A549 treated with dexamethasone at 1 μM for 4 hours (cell line): ENCODE data around the gene SNAP29. TPM values are rescaled to one million over a fixed set of nuclear protein-coding genes. Genes with fewer than 3 reads are reported as not detected.

Source experiments
- total RNA-seq: library from RNA; stranded (reverse); fragments of 200-300 nt; extraction: Qiagen RNA extraction; gene quantifications from 5 replicates; pipeline ENCODE4 v1.2.3, GENCODE V29; 2022

SNAP29 gene
- 14.4 to 22.1 TPM (median 19.7 TPM) in 5 replicates for total RNA-seq

GRCh38 chr22:20858615-20859416 lies at the start of gene SNAP29, which contains the start of gene PI4KA:
Gene SNAP29, plus strand, starts transcription at chr22:20859007. Its CDS starts 104 bp downstream, at chr22:20859111.
Gene PI4KA, minus strand, starts transcription at chr22:20858811. Its CDS starts 86 bp downstream, at chr22:20858725.

GRCh38 chr22:20916916-20917810 lies 58.4 kb downstream of the SNAP29 start, which contains the start of gene CRKL:
Gene CRKL, plus strand, starts transcription at chr22:20917407. Its CDS starts 528 bp downstream, at chr22:20917935.

Other genes with a start within 250 kb of the SNAP29 start
- gene SERPIND1, start 84.9 kb upstream of the SNAP29 start, total RNA-seq: not detected in 5 replicates
- gene PI4KA, start 196 bp upstream of the SNAP29 start, total RNA-seq: 17.2 to 23.0 TPM (median 21.6 TPM) in 5 replicates
- 24.0 to 28.7 TPM (median 27.3 TPM) in 5 replicates for gene CRKL, start 58.4 kb downstream of the SNAP29 start, total RNA-seq
- gene AIFM3, start 108.2 kb downstream of the SNAP29 start, total RNA-seq: 1.9 to 3.5 TPM (median 3.0 TPM) in 5 replicates
- gene LZTR1, start 123.3 kb downstream of the SNAP29 start, total RNA-seq: 9.3 to 21.4 TPM (median 16.8 TPM) in 5 replicates
- 15.5 to 26.2 TPM (median 23.5 TPM) in 5 replicates for gene THAP7, start 143.1 kb downstream of the SNAP29 start, total RNA-seq
- 0.50 to 0.93 TPM (median 0.72 TPM) in 5 replicates for gene P2RX6, start 156.2 kb downstream of the SNAP29 start, total RNA-seq
- not detected in 5 replicates for gene SLC7A4, start 173.6 kb downstream of the SNAP29 start, total RNA-seq
- gene LRRC74B, start 186.9 kb downstream of the SNAP29 start, total RNA-seq: 0.08 TPM in 1 of 5 replicates, not detected in the others